T-helper 1 cell (primary cell): ENCODE results near the gene TMEM132C.
"Not testable (repeated sequence)": the region's sequence is repeated elsewhere in the genome, so short reads cannot be mapped to it uniquely, and the experiment has no call there.

ENCODE experiments used
- DNase-seq, 5 donors: peaks; one replicate each; pipeline ENCODE4 v3.0.0-alpha.2; 2012 to 2020

The TMEM132C gene

DNA sequence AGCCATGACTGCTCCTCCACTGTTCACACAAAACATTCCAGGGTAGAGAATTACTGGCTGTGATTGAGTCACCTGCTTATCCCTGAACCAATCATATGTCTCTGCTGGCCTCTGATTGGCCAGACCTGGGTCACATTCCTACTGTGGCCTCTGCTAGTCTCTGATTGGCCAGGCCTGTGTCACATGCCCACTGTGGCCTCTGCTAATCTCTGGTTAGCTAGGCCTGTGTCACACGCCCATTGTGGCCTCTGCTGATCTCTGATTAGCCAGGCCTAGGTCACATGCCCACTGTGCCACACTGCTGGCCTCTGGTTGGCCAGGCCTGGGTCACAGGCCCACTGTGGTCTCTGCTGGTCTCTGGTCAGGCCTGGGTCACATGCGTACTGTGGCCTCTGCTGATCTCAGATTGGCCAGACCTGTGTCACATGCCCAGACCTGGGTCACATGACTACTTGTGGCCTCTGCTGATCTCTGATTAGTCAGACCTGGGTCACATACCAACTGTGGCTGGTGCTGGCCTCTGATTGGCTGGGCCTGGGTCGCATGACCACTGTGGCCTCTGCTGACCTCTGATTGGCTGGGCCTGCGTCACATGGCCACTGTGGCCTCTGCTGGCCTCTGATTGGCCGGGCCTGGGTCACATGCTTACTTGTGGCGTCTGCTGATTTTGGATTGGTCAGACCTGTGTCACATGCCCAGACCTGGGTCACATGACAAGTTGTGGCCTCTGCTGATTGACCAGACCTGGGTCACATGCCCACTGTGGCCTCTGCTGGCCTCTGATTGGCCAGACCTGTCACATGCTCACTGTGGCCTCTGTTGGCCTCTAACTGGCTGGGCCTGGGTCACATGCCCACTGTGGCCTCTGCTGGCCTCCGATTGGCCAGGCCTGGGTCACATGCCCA, 305.2 kb downstream of the TMEM132C start:
- no peak for DNase-seq

DNA sequence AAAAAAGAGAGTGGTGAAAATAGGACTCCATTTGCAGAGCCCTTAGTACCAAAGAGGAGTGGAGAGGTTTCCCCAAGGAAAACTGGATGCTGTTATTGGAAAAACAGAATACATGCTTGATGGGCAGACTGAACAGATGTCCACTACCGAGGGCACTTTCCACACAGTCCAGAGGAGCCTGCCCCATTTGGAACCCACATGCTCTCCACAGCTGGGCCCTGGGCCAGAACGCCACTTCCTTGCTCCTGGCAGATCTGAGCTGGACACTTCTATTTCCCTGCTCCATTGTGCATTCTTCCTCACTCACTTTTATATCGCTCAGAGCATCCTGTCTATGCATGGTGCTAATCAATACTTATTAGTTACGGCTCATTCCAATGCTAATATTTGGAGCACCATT, 306.9 kb downstream of the TMEM132C start:
- no peak for DNase-seq

GRCh38 chr12:128578045-128578444, 311.1 kb downstream of the TMEM132C start:
- DNase-seq: no peak

- DNase-seq: no peak
Observed at GRCh38 chr12:128581321-128581761, 314.4 kb downstream of the TMEM132C start.

DNA sequence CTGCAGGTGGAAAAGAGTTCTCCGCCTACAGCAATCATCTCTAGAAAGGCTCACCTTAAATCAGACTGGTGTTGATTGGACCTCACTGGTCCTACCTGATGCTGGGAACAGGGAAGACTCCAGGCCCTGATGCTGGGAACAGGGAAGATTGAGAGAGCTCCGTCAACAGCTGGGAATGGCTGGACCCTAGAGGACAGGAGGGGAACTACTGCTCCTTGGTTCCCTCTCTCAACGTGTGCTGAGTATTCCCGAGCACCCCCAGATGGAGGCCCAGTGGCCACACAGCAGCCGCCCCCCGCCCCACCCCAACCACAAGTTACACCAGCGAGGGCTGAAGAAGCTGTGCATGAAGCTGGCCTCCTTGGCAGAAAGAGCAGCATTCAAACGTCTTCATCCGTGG, 316.5 kb downstream of the TMEM132C start:
- DNase-seq: no peak

DNA sequence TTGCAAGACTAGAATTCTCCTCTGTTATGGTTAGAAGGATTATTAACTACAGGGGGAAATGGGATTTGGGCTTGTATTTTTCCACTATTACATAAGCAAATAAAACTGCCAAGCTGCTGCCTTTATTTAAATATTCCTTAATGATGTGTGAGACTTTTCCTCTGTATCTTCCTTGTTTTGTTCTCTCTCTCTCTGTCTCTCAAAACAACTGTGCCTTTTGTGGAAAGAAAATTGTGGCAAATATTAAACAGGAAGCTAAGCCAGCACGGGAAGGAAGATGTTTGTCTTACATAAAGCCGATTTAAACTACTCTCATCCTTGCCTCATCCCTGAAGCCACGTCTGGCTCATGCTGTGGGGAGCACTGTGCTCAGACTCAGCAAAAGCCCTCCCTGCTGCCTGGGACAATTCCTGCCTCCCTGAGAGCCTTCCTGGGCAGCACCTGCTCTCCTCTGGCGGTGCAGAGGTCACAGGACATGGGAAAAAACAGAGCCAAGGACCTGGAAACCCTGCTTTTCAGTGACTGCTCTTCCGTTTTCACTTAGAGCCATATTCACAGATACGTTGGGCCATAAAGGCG, 319.6 kb downstream of the TMEM132C start:
- no peak for DNase-seq

DNA sequence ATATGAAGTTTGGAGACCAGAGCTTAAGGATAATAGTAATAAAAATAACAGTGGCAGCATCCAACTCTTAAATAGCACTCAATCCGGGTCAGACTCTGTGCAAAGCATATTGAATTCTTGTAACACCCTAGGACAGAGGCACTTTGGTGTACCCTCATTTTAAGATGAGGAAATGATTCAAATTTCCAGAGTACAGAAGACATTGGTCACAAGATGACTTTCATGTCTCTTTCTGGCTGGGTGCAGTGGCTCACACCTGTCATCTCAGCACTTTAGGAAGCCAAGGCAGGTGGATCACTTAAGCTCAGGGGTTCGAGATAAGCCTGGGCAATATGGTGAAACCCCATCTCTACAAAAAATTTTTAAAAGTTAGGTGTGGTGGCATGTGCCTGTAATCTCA, 320.9 kb downstream of the TMEM132C start:
- DNase-seq: no peak

DNA sequence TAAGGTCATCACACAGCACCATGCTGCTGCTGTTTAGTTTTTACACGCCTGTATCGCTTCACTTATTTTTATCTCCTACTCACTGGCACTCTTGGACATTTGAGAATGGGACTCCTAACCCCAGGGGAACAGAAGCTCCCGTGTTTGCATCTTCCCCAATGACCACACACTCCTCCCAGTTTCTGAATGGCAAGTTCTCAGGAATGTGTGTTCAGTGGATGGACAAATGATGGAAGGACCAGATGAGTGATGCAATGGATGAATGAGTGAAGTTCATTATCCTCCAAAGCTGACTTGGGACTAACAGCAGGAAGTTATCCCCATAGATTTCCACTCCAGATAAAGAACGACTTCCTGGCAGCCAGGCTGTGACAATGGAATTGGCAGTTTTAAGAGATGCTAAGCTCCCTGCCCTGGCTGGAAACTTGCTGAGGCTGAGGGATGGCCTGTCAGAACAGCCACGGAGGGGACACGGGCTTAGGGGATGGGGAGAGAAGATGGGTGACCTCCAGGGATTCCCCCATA, 325.3 kb downstream of the TMEM132C start:
- DNase-seq: no peak

DNA sequence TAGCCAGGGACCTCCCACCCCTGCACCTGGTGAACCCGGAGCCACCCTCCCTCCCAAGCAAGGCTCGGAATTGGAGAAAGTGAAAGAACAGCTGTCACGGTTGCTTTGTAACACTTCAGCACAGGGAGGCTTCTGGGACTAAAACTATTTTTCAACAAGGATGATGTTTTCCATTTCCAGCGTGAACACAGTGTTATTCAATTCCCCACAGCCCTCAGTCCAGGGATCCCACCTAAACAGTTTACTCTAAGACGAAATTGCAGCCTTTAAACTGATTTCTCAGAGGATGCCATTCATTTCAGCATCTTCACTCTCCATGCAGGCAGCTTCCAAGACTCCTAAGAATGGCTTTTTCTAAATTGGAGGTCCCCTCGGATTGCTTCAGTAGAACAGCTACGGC, 327.6 kb downstream of the TMEM132C start:
- DNase-seq: no peak

GRCh38 chr12:128595609-128596008, 328.6 kb downstream of the TMEM132C start:
- no peak for DNase-seq

- DNase-seq: no peak
Observed at GRCh38 chr12:128600886-128601285, 333.9 kb downstream of the TMEM132C start.

DNA sequence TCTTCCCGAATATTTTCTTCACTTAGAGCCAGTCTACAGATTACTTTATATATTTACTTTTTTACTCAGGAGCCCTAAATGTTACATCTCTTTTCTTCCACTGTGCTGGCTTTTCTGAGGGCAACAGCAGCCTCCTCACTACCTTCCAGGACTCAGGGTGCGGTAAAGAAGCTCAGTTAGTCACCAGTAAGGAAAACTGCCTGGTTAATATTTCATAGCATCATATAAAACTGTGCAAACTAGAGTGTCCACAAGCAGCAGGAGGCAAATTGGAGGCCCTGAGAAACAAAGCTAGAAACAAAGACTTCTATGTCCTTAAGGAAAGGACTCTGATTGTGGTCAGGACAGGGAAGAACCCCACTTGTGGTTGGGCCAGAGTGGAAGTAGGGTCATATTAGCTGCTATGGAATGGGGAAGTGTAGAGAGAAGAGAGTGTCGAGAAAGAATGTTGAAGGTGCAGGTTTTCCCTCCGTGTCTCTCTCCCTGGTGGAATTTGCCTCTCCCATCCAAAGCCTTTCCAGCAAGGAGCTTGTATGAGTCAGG, 336.7 kb downstream of the TMEM132C start:
- DNase-seq: no peak

GRCh38 chr12:128604219-128604618, 337.2 kb downstream of the TMEM132C start:
- not testable (repeated sequence) for DNase-seq

GRCh38 chr12:128606051-128606450, 339.1 kb downstream of the TMEM132C start:
- DNase-seq: no peak

- DNase-seq: no peak
Observed at GRCh38 chr12:128606538-128606937, 339.6 kb downstream of the TMEM132C start.

DNA sequence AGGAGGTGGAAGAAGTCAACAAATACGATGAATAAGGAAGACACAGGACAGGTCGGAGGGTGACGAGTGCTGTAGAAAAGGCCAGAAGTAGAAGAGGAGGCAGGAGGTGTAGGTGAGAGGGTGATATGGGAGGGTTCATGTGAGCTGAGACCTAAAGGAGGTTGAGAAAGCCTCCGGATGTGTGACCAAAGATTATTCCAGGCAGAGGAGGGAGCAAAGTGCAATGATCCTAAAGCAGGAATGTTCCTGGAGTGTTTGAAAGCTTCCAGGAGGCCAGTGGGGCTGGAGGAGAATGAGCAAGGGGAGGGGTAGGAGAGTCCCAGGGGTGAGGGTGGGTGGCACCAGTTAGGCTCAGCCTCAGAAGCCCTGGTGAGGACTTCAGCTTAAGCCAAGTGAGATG, 340.0 kb downstream of the TMEM132C start:
- no peak for DNase-seq

GRCh38 chr12:128607641-128608040, 340.7 kb downstream of the TMEM132C start:
- DNase-seq: no peak

- no peak for DNase-seq
Observed at GRCh38 chr12:128609861-128610260, 342.9 kb downstream of the TMEM132C start.

GRCh38 chr12:128611736-128612135, 344.8 kb downstream of the TMEM132C start:
- no peak for DNase-seq

DNA sequence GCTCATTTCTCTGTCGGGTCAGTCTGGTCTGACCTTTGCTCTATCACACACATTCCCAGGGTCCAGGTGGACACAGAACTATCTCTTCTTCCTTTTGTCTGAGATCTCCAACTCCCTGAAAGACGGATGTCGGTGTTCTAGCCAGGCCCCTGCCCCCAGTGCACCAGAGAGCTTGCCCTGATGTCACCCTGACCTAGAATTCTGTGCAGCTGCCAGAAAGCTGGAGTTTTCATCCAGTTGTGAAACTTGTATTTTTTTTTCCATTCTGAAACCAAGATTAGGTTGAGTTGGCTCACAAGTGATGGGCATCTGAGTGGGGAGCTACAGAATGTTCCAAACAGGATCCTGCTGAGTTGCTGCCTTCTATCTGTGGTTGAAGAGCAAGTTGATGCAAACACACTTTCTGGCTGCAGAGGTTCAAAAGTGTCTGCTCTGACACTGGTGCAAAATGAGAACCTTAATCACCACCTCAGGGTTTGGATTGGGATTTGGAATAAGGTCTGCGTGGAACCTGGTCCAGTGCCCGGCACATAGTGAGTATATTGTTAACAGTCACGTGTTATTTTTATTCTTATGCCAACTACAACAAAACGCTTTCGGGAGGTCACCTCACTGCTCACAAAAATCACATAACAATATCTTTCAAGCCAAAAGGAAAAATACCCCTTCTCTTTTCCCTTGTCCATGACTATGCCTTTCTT, 345.3 kb downstream of the TMEM132C start:
- no peak for DNase-seq

DNA sequence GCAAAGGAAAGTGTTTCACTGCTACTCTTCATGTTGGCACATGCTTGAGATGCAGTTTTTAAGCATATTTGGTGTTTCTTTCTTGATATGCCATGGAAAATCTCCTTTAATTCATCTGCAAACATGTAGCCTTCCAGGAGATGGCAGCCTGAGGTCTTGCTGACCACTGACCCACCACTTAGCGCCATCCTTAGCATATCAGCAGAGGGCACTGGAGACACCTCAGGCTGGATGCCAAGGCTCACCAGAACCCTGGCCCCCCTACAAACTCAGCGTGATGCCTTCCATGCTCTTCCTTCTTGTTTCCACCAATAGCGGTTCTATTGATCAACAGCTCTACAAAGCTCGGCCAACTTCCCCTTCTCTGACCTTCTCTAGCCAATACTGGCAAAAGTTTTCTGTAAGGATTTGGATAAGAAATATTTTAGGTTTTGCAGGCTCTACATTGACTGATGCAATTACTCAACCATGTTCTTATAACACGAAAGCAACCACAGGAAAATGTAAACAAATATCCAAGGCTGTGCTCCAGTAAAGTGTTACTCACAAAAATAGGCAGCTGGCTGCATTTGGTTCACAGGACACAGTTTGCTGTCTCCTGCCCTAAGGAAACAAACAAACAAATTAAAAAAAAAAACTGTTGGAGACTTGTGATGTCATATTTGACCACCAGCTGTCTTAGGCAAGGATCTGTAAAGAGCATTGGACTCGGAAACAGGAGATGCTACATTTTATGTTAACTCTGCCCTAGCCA, 347.0 kb downstream of the TMEM132C start:
- DNase-seq: no peak

- no peak for DNase-seq
Observed at GRCh38 chr12:128617304-128617833, 350.4 kb downstream of the TMEM132C start.
